SK-N-SH (cell line): ENCODE data around the gene RANBP10.

Experiments
- CHD2 ChIP-seq: fragments of 150-350 bp; IDR thresholded peaks from 2 replicates; pipeline ENCODE4 v1.6.1; 2018; ENCODE audit warnings: low read length; ENCODE audit not compliant: partially characterized antibody
- CTCF ChIP-seq: fragments of 200-600 bp; sonication (generic); IDR thresholded peaks from 2 replicates; pipeline ENCODE4 v1.6.1; 2017; ENCODE audit warnings: antibody characterized with exemption, mild to moderate bottlenecking, moderate library complexity
- EP300 ChIP-seq, 2 experiments: IDR thresholded peaks; 2 replicates each; pipeline versions ENCODE4 v1.4.0 to v1.6.1; 2012; ENCODE audit warnings: borderline replicate concordance in 1 of 2, low read depth in 1 of 2, low read length in 1 of 2
- EZH2phosphoT487 ChIP-seq: fragments of 200-600 bp; sonication (generic); IDR thresholded peaks from 2 replicates; pipeline ENCODE4 v1.6.1; 2017; ENCODE audit warnings: low read depth, mixed run types, mild to moderate bottlenecking, antibody characterized with exemption, moderate library complexity, borderline replicate concordance
- GABPA ChIP-seq: IDR thresholded peaks from 2 replicates; pipeline ENCODE4 v1.4.0; 2012; ENCODE audit warnings: low read depth, mild to moderate bottlenecking
- NRF1 ChIP-seq: IDR thresholded peaks from 2 replicates; pipeline ENCODE4 v1.6.1; 2012; ENCODE audit warnings: low read depth, mild to moderate bottlenecking, low read length
- YY1 ChIP-seq: IDR thresholded peaks from 2 replicates; pipeline ENCODE4 v1.4.0; 2012; ENCODE audit warnings: low read depth, mild to moderate bottlenecking
- TF ChIP-seq, protein P1 (sequence below): fragments of 150-350 bp; IDR thresholded peaks from 2 replicates; pipeline ENCODE4 v1.6.1; 2017; ENCODE audit warnings: antibody characterized with exemption, low read length, low read depth, borderline replicate concordance

DNA sequence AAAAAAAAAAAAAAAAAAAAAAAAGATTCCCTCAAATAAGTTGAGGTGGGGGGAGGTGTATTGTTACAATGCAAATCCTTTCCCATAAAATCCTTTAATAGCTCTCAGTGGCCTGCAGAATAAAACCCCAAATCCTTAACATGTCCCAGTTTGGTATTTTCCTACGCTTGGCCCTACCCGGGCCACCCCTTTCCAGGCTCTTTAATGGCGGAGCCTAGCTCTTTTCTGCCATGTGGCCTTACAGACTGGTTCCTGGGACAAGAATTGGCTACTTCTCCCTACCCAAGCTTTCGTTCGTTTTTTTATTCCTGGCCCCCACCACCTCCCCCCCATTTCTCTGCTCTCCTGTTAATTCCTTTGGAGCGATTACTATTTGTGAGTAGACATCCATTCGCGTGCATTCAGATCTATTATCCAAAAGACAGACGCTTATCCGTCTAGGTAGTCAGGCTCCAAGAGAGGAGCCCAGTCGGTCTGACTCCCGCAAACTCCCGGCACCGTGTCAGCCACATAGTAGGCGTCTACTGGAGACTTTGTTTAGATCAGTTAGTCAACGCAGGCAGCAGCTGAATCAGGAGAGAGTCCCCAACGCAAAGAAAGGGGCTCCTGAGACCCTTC, 34.9 kb upstream of the RANBP10 start:
- TF ChIP-seq CTCF (no peak), NRF1 (no peak), CHD2 (no peak), EZH2phosphoT487 (no peak), GABPA (no peak), YY1 (no peak), EP300 (IDR thresholded peaks at IDR 0.05; ENCODE audit: borderline replicate concordance in 1 of 2, low read depth in 1 of 2, low read length in 1 of 2) (no peak)
- TF ChIP-seq, protein P1, sequence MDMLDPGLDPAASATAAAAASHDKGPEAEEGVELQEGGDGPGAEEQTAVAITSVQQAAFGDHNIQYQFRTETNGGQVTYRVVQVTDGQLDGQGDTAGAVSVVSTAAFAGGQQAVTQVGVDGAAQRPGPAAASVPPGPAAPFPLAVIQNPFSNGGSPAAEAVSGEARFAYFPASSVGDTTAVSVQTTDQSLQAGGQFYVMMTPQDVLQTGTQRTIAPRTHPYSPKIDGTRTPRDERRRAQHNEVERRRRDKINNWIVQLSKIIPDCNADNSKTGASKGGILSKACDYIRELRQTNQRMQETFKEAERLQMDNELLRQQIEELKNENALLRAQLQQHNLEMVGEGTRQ: no peak
